Stimulated activated CD8-positive, alpha-beta memory T cell treated with anti-CD3 and anti-CD28 coated beads, Interleukin-15, amount 100 ng/mL, for 4 hours (primary cell): ENCODE results near the gene VEPH1.

Source experiments
- DNase-seq, 2 donors: peaks; one replicate each; pipeline ENCODE4 v3.0.0-alpha.2; 2020; ENCODE audit warnings: low read depth in 2 of 2

Gene VEPH1

DNA sequence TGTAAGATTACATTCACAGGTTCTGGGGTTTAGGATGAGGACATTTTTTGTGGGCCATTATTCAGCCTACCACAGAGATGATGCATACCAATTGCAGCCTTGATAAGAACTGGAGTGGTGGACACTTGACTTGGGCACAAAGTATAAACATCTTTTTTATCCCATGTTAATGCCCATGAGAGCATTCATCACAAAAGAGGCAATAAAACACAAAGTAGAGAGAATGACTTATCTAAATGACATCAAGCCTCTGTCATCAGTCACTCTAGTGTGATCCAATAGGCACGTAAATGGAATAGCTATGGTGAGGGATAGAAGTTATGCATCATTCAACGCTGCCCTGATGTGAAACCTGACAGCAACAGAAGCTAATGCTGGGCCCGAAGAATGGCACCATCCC lies 25.8 kb downstream of the VEPH1 start:
- no peak for DNase-seq

DNA sequence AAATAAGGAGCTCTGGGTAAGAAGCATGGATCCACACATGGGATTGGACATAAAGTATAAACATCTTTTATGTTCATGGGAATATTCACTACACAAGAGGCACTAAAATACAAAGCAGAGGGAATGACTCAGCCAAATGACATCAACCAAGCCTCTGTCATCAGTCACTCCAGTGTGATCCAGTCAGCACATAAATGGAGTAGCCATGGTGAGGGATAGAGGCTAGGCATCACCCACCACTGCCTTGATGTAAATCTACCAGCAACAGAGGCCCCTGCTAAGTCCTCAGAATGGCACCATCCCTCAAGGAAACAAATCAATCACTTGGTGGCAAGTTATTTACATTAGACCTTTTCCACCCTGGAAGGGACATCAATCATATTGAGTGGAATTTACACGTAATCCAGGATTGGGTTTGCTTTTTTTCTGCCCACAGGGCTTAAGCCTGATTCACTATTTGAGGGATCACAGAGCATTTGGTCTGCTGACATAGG lies 27.2 kb downstream of the VEPH1 start:
- no peak for DNase-seq

DNA sequence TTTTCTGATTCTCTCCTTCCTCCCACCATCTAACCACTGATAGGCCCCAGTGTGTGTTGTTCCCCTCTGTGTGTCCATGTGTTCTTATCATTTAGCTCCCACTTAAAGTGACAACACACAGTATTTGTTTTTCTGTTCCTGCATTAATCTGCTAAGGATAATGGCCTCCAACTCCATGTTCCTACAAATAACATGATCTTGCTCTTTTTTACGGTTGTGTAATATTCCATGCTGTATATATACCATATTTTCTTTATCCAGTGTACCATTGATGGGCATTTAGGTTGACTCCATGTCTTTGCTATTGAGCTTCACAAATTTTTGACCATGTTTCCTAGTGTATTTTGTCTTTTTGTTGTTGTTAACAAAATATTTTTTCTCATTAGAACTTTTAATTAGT lies 30.6 kb downstream of the VEPH1 start:
- DNase-seq = no peak

DNA sequence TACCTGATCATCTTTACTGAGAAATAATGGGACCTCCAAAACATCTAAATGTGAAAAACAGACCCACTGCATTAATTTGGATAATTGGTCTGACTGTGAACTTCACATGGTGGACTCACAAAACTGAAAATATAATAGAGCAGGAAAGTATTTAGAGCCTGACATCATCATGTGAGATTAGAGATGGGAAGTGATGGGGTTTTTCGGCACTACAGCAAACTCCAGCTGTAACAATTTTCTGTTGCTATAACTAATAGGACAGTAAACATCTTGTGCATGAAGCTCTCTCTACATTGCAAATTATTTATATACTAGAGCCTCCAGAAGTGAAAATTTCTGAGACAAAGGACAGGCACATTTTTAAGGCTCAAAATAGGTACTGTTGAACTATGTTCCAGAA lies 32.2 kb downstream of the VEPH1 start:
- DNase-seq = no peak

DNA sequence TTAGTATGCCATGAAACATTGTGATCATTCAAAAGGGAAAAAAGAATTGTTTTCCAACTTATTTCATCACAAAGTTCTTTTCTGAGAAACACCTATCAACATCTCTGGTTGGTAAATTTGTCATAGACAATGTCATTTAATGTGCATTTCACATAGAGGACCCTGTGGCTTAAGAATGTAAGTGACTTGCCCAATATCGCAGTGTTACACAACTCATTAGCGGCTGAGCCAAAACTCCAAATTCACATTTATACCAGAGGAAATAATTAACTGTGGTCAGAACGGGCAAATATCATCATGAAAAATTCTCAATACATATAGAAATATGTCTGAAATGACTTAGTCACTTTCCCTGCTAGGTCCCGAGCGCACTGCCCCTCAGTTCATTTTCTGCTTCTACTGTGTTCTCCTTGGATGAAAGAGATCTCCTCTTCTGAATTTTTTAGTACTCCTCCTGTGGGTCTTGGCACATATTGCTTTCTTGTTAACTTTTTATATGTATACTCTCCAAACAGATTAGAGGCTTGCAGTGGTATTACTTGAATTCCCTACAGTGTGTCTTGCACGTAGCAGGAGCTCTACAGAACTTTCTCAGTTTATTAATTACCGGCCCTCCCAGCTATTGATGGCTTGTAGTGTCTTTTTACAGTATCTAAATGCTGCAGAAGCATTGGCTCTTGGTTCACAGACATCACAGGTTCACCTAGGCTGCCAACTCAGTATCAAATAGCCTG lies 33.5 kb downstream of the VEPH1 start:
- DNase-seq = no peak

DNA sequence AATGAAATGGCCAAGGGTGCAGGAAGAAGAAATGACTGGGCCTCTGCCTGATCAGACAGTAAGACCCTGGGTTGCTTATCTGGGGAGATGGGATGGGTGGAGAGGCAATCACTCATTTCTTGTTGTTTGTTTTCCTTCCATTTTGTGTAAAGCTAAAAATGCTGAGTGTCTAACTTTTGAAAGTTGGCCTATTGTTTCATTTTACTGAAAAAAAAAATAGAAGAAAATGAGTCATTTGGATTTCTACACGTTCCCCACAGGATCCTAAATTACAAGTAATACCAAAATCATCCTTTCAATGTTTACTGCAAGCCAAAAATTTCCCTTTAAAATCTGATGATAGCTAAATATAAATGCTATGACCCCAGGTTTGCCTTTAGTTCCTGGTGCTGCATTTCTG lies 36.0 kb downstream of the VEPH1 start:
- no peak for DNase-seq

DNA sequence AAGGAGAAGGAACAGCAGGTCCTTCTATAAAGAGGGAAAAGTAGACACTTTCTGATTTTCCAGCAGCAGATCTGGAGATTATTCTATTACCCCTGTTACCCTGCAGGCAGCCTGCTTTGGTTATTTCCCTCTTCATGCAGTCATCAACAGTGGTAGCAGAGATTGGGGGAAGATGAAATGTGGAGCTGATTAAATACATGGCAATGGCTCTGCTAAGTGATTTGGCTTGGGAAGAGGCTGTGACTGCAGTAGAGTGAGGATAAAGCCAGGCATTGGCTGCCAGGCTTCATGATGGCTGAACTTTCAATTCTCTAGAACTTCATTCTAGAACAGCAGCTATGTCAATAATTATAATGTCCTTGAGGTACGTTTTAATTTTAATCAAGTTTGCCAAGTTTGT lies 37.5 kb downstream of the VEPH1 start:
- no peak for DNase-seq

DNA sequence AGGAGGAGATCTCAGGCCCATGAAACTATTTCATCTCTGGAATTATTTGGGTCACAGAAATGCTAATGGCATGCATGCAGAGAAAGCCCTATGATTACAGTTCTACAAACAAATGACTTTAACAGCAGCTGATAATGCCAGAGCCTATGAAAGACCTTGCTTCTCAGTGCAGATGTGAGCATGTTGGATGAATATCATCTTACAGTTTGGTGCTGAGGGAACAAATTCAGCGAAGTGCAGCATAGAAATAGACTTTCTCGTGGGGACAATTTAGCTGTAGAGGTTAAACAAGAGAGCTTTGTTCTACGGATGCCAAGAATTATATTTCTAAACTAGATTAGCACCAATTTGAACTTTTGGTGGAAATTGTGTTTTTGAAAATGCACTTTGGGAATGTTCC lies 38.9 kb downstream of the VEPH1 start:
- DNase-seq = no peak

DNA sequence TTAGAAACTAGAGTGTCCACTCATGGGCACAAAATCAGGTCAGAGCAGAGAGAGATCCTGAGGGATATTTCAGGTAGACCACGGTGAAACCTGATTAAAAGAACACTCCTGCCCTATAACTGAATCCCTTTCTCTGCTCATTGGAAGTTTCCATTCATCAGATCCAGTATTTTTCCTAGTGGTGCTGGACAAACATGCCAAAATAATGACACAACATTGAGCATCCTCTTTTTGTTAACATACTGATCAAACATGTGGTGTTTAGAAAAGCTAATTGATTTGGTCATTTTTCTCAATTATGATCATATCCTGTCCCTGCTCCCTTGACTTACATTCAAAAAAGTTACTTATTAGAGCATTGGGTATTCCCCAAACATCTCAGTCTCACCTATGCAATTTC lies 39.4 kb downstream of the VEPH1 start:
- DNase-seq = no peak

DNA sequence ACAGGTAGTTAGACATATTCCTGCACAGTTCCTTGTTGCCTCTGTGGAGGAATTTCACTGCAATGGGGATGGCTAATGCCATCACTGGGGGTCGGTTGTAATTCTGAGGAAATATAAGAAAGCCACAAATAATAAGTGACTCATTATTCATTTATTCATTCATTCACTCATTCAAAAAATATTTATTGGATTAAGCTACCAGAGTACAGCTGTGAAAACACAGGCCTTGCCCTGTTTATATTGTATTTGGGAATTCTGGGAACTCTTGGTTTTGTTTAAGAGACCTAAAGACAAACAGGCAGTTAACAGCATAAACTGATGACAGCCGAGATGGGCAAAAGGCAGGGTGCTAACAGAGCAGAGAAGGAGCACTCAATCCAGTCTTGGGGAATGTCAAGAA lies 43.0 kb downstream of the VEPH1 start:
- DNase-seq = no peak

DNA sequence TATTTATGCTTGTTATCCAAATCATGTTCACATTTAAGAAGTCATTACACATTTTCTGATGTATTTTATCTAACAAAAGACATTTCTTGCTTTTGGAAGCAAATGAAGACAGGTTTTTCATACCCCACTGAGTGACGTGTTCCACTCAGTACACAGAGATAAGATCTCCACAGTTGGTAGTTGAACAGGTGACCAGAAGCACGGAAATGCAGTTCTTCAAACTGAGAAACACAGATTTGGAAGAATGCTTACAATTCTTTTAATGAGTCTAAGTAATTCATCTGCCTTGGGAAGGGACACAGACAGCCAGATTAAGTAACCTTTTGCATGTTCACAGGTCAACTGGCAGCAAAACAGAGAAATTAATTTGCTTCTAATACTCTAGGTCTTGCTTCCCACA lies 43.5 kb downstream of the VEPH1 start:
- DNase-seq = no peak

DNA sequence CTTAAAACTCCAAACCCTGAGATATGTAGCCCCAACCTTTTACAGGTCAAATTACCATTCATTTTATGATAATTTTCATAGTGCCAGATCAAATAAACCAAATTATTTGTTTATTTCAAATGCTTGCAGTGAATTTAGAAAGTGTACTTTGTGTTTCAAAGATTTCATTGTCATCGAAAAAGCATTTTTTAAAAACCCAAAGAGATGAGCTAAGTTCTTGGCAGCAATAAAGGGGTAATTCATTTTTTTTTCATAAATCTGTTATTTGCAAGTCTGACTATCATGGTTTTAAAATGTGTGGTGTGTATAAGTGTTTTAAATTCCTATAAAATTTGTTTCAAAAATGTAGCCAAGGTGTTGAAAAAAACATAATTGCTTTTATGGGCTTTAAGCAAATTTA lies 49.4 kb downstream of the VEPH1 start:
- DNase-seq = no peak

DNA sequence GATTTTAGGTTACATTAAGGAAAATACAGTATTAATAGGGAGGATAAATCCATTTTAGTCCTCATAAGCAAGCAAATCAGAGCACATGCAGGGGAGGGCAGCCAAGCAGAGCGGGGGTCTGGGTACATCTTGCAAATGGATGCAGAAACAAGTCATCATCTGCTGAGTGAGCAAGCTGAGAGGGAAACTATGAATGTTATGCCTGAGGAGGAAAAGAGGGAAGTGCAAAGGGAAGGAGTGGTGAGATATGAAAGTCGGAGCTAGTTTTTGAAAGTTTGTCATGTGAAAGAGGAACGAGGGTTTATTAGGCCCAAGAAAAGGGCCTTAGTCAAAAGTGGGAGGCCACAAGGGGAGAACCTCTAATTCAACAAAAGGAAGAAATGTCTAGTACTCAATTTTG lies 51.1 kb downstream of the VEPH1 start:
- no peak for DNase-seq

DNA sequence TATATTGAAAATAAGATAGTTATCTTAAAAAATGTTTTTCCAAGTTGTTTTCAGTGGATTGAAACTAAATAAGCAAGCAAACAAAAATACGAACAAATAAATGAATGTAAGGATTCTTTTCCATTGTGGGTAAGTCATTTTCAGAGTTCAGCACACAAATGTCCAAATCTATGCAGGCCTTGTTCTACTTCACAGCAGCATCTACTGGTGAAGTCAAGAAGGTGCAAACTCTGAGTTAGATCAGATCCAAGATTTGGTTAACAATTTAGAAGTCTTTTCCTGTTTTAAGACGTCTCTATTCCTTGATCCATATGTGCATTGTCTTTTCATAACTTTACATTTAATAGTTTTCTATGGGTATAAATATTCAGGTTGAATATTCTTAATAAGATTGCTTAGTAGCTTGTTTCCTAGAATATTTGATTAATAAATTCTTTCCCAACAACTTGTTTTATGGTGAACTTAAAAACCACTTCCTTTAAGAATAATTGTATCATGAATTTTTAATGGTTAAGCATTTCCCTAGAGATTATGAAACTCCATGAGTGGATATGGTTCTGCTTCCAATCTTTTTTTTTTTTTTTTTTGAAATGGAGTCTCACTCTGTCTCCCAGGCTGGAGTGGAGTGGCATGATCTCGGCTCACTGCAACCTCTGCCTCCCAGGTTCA lies 56.1 kb downstream of the VEPH1 start:
- no peak for DNase-seq

DNA sequence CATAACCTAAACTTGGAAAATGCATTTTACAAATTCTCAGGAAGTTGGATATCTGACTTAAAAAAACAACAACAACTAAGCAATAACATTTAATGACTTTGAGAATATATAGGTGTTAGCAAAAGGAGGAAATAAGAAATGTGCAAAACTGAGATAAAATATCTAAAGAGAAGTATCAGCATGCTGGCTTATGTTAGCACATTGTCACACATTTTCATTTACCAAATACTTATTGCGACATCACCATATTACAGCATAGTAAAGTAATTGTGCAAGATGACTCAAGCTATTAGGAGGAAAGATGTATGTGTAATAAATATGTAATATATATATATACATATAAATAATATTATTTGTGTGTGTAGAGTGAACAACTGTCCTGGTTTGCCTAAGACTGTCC lies 57.4 kb downstream of the VEPH1 start:
- no peak for DNase-seq

DNA sequence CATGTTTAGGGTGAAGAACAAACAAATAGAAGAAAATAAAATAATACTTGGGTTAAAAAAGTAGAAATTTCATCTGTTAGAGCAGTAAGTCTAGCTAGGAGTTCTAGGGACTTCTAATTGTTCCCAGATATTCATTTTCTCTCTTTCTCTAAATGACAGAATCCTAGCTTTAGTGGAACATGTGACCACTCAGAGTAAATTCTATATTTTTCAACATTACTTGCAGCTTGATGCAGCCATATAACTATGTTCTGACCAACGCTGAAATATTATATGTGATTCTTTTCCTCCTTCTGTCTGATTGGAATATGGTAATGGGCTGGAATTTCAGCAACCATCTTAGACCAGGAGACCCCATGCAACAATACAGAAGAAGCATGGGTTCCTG lies 58.4 kb downstream of the VEPH1 start:
- no peak for DNase-seq

DNA sequence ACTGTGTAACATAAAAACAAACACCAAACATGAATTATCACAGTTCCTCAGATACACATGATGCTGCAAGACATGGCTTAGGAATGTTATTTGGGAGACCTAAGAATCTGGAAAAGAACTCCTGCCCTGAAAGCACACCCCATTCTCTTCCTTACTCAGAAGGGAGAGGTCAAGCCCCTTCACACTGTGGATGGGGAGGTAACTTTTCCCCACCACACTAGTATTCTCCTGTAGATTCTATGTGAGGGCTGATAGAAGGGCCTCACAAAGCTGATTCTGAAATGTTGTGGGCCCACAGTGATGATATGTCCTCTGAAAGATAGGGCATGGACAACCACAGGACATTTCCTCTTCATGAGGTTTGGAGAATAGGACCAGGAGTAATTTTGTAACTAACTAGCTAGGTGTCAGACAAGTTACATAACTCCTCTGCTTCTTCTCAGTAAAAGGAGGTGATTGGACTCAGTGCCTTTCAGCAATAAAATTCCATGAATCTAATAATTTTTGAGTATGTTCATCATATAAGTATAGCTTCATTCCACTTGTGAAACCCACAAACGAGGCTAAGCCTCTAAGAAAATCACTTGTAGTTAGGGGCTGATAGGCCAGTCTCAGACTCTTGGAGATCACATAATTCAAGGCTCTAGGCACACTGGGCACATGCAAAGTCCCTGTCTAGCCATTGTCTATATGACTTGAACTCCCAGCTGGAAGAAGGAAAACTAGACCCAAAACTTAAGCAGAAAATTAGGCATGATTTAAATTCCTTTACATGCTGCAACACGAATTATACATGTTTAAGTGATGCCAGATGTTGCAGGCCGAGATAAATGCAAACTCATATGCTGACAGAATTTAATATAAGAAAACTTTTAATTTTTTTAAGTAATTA lies 59.1 kb downstream of the VEPH1 start:
- no peak for DNase-seq

DNA sequence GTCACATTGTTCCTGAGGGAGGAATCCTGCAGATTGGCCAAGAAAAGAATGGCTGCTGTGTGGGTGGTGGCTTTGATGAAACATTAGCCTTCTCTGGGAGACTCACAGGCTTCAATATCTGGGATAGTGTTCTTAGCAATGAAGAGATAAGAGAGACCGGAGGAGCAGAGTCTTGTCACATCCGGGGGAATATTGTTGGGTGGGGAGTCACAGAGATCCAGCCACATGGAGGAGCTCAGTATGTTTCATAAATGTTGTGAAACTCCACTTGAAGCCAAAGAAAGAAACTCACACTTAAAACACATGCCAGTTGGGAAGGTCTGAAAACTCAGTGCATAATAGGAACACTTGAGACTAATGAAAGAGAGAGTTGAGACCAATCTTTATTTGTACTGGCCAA lies 60.5 kb downstream of the VEPH1 start:
- DNase-seq = no peak

DNA sequence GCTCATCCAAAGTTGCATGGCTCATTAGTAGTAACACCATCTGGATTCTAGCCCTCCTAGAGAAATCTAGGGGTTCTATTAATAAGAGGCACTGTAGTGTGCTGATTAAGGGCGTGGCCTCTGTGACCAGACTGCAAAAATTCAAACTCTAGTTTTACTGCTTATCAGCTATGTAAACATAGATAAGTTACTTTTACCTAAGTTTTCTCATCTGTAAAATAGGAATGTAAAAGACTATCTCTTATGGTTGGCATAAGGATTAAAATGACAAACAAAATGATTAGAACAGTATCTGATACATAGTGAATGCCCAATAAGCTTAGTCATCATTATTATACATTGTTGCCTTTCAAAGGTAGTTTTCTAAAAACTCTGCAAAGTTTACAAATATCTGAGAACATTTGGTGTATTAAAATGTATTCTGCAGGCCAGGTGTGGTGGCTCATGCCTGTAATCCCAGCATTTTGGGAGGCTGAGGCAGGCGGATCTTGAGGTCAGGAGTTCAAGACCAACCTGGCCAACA lies 62.1 kb downstream of the VEPH1 start:
- DNase-seq = no peak

DNA sequence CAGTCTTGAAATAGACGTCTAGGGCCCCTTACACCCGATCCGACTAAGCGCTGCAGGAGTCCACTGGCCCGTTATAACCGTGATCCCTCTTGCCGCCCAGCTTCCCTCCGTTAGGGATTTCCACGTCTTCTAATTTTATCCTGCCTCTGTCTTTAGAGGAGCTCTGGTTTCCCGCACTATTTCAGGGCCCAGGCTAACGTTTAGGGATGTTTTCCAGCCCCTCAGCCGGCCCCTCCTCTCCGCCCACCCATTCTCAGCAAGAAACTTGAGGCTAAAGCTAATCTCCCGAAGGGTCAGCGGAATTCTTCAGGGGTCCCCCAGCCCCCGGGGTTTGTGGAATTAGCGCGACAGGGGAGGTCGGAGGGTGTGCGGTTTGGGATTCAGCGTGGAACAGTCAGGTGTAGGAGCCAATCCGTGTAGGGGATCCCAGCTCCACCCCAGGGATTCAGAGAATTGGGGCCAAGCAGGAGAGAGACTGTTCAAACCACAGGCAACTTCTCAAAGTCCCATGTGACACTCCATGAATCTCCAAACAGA lies 65.0 kb downstream of the VEPH1 start:
- DNase-seq = no peak

DNA sequence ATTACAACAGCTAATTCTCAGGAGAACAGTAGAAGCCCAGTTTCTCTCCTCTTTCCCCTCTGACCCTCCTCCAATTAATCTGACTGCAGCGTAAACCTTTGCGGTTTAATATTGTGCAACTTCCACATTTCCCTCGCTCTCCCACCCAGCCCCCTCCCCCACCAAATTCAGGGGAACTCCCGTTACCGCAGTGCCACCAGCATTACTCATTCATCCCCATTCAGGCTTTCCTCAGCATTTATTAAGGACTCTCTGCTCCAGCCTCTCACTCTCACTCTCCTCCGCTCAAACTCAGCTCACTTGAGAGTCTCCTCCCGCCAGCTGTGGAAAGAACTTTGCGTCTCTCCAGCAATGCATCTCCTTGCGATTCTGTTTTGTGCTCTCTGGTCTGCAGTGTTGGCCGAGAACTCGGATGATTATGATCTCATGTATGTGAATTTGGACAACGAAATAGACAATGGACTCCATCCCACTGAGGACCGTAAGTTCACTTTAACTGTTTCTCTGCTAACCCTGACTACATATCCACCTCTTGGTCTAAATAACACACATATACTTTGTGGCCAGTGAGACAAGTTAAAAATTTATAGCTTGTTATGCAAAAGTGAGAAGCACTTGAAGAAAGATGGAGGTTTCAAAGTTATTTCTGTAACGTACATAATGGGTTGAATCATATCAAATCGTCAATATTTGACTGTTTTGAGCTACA lies 66.5 kb downstream of the VEPH1 start, which contains the start of gene PTX3:
PTX3 (plus strand) TSS at position 268 of the 709 bp plus-strand sequence; CDS start at position 352, 84 bp downstream.
- no peak for DNase-seq
